Endothelial cell of umbilical vein (primary cell): Measurements from ENCODE around the gene ST6GAL1.

Experiments used
- CTCF ChIP-seq, 2 donors: IDR thresholded peaks; 1 replicate in 1 of 2; 2 replicates in 1 of 2; pipeline ENCODE4 v1.5.1; 2011; ENCODE audit warnings: low read length in 2 of 2, mild to moderate bottlenecking in 2 of 2, moderate library complexity in 2 of 2, control low read depth in 1 of 2, inconsistent platforms in 1 of 2, low read depth in 1 of 2; ENCODE audit not compliant: insufficient read depth in 1 of 2; ENCODE audit errors: extremely low read depth in 1 of 2
- EZH2 ChIP-seq: IDR thresholded peaks from 2 replicates; pipeline ENCODE4 v1.6.1; 2012; ENCODE audit warnings: borderline replicate concordance, low read depth, mild to moderate bottlenecking, moderate library complexity, low read length, inconsistent platforms; ENCODE audit not compliant: severe bottlenecking
- FOS ChIP-seq: IDR thresholded peaks from 2 replicates; pipeline ENCODE4 v1.6.1; 2011; ENCODE audit warnings: mild to moderate bottlenecking, low read length, moderate library complexity, borderline replicate concordance; ENCODE audit not compliant: insufficient read depth
- GATA2 ChIP-seq: IDR thresholded peaks from 2 replicates; pipeline ENCODE4 v1.7.0; 2011; ENCODE audit warnings: low read depth, mild to moderate bottlenecking, moderate library complexity, mixed read lengths, low read length; ENCODE audit not compliant: insufficient read length, insufficient read depth
- JUN ChIP-seq: IDR thresholded peaks from 2 replicates; pipeline ENCODE4 v1.6.1; 2011; ENCODE audit warnings: borderline replicate concordance, low read depth; ENCODE audit not compliant: insufficient read length, insufficient read depth
- MYC ChIP-seq: IDR thresholded peaks from one replicate; pipeline ENCODE4 v1.6.1; 2011; ENCODE audit warnings: mild to moderate bottlenecking, low read depth, low read length
- POLR2A ChIP-seq: IDR thresholded peaks from 2 replicates; pipeline ENCODE4 v1.6.1; 2012; ENCODE audit warnings: low read depth, mild to moderate bottlenecking, control low read depth, low read length
- POLR2AphosphoS5 ChIP-seq: IDR thresholded peaks from 2 replicates; pipeline ENCODE4 v1.6.1; 2012; ENCODE audit warnings: low read depth, mild to moderate bottlenecking, control low read depth, low read length, moderate library complexity; ENCODE audit not compliant: insufficient read depth

DNA sequence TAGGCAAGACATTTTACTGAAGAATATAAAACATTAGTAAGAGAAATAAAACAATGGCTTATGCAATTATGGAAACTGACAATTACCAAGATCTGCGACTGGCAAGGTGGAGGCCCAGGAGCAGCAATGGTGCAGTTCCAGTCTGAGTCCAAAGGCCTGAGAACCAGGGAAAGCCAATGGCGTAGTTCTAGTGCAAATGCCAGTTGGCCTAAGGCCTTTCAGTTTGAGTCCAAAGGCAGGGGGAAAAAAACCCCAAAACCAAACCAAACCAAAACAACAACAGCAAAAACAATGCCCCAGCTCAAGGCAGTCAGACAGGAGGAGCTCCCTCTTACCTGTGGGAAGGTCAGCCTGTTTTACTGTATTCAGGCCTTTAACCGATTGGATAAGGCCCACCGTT is 72.6 kb downstream of the ST6GAL1 start:
- TF ChIP-seq EZH2 (no peak), POLR2A (no peak), GATA2 (no peak), CTCF (IDR thresholded peaks at IDR 0.05; ENCODE audit: extremely low read depth in 1 of 2, insufficient read depth in 1 of 2, low read depth in 1 of 2, low read length in 2 of 2) (no peak), MYC (no peak), POLR2AphosphoS5 (no peak), JUN (no peak), FOS (no peak)
